Upper lobe of left lung (tissue), 4 donors: Measurements from ENCODE around the gene IFT52.

Source experiments
- EP300 ChIP-seq, 4 donors: sonication (generic); formaldehyde crosslinking; IDR thresholded peaks; one replicate each; pipeline ENCODE4 v1.5.1; 2017; ENCODE audit warnings: antibody characterized with exemption in 4 of 4, control low read depth in 2 of 4
- POLR2AphosphoS5 ChIP-seq, 2 donors: sonication (generic); formaldehyde crosslinking; IDR thresholded peaks; one replicate each; pipeline ENCODE4 v1.5.1; 2017; ENCODE audit warnings: antibody characterized with exemption in 2 of 2
- TF ChIP-seq, protein P1 (sequence below), 6 experiments: fragments of 450-650 bp in 4 of 6; fragments of 200-600 bp in 2 of 6; sonication (generic) in 2 of 6; IDR thresholded peaks; one replicate each; pipeline ENCODE4 v1.5.1; 2016 to 2019; ENCODE audit warnings: antibody characterized with exemption in 6 of 6

DNA sequence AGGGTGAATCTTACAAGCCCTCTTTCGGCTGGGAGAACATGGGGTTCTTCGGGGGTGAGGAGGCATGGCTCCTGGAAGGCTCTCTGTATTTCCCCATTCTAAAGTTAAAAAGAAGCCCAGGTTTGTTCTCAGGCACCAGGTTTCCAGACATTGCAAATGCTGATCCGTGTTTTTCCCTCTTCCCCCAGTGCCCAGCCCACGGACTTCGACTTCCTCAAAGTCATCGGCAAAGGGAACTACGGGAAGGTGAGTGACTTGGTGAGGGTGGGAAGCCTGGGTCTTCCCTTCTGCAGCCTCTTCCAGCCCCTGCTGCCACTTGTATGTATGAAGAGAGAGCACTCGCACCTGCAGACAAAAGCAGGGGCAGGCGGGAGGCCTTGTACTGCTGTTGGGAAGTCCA lies 23.3 kb upstream of the IFT52 start:
- TF ChIP-seq EP300 (IDR thresholded peaks at IDR 0.05), result no peak
- no peak for TF ChIP-seq POLR2AphosphoS5 (IDR thresholded peaks at IDR 0.05)
- TF ChIP-seq, protein P1, sequence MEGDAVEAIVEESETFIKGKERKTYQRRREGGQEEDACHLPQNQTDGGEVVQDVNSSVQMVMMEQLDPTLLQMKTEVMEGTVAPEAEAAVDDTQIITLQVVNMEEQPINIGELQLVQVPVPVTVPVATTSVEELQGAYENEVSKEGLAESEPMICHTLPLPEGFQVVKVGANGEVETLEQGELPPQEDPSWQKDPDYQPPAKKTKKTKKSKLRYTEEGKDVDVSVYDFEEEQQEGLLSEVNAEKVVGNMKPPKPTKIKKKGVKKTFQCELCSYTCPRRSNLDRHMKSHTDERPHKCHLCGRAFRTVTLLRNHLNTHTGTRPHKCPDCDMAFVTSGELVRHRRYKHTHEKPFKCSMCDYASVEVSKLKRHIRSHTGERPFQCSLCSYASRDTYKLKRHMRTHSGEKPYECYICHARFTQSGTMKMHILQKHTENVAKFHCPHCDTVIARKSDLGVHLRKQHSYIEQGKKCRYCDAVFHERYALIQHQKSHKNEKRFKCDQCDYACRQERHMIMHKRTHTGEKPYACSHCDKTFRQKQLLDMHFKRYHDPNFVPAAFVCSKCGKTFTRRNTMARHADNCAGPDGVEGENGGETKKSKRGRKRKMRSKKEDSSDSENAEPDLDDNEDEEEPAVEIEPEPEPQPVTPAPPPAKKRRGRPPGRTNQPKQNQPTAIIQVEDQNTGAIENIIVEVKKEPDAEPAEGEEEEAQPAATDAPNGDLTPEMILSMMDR (IDR thresholded peaks at IDR 0.05), result no peak
